Measurements from ENCODE around the gene NPAS3.

NPAS3 gene

GRCh38 chr14:33839193-33840076 lies 900.8 kb downstream of the NPAS3 start:
- peak in 1 of 2 donors; percentile 29 for DNase-seq (ENCODE audit: extremely low read depth in 1 of 2, low read depth in 1 of 2)

GRCh38 chr14:33840797-33841196 lies 902.1 kb downstream of the NPAS3 start:
- DNase-seq (ENCODE audit: extremely low read depth in 1 of 2, low read depth in 1 of 2) = no peak

GRCh38 chr14:33842299-33842698 lies 903.6 kb downstream of the NPAS3 start:
- DNase-seq (ENCODE audit: extremely low read depth in 1 of 2, low read depth in 1 of 2) = no peak

GRCh38 chr14:33844118-33844517 lies 905.4 kb downstream of the NPAS3 start:
- DNase-seq (ENCODE audit: extremely low read depth in 1 of 2, low read depth in 1 of 2) = no peak

- no peak for DNase-seq (ENCODE audit: extremely low read depth in 1 of 2, low read depth in 1 of 2)
Observed at GRCh38 chr14:33846100-33846824, 907.6 kb downstream of the NPAS3 start.

GRCh38 chr14:33847066-33847465 lies 908.4 kb downstream of the NPAS3 start:
- DNase-seq (ENCODE audit: extremely low read depth in 1 of 2, low read depth in 1 of 2) = no peak

- no peak for DNase-seq (ENCODE audit: extremely low read depth in 1 of 2, low read depth in 1 of 2)
Observed at GRCh38 chr14:33848009-33848408, 909.3 kb downstream of the NPAS3 start.

GRCh38 chr14:33848706-33849454 lies 910.2 kb downstream of the NPAS3 start:
- DNase-seq (ENCODE audit: extremely low read depth in 1 of 2, low read depth in 1 of 2) = no peak

- no peak for DNase-seq (ENCODE audit: extremely low read depth in 1 of 2, low read depth in 1 of 2)
Observed at GRCh38 chr14:33849455-33849801, 910.7 kb downstream of the NPAS3 start.

- DNase-seq (ENCODE audit: extremely low read depth in 1 of 2, low read depth in 1 of 2) = no peak
Observed at GRCh38 chr14:33850826-33851225, 912.1 kb downstream of the NPAS3 start.

- DNase-seq (ENCODE audit: extremely low read depth in 1 of 2, low read depth in 1 of 2) = no peak
Observed at GRCh38 chr14:33851366-33851765, 912.7 kb downstream of the NPAS3 start.

GRCh38 chr14:33851931-33852330 lies 913.3 kb downstream of the NPAS3 start:
- no peak for DNase-seq (ENCODE audit: extremely low read depth in 1 of 2, low read depth in 1 of 2)
